SK-N-SH (cell line): Measurements from ENCODE around the gene TLL2. TPM values are rescaled to one million over a fixed set of nuclear protein-coding genes. Genes with fewer than 3 reads are reported as not detected.

ENCODE experiments used
- CTCF ChIA-PET: fragments of 300-600, 350-600 bp; formaldehyde crosslinking; extraction: SDS; loops from one replicate; lab custom pipeline; 2021; lab: Yijun Ruan, JAX
- POLR2A ChIA-PET: fragments of 350-600 bp; sonication (Branson Sonifier 250); formaldehyde crosslinking; extraction: SDS; loops from one replicate; lab custom pipeline; 2020; ENCODE audit warnings: antibody characterized with exemption, inconsistent platforms; lab: Yijun Ruan, JAX
- DNase-seq: peaks from one replicate; pipeline ENCODE4 v3.0.0; 2012
- H2AFZ ChIP-seq: fragments of 200-600 bp; sonication (generic); 2 replicates; pipeline ENCODE4 v1.8.1; 2016; ENCODE audit warnings: antibody characterized with exemption, mild to moderate bottlenecking, low read depth
- H3F3A ChIP-seq: fragments of 200-600 bp; sonication (generic); replicated peaks from 2 replicates; pipeline ENCODE3; 2016; ENCODE audit warnings: antibody characterized with exemption, mild to moderate bottlenecking; ENCODE audit not compliant: insufficient read depth
- H3K27ac ChIP-seq, 2 experiments: fragments of 200-500 bp in 1 of 2; fragments of 200-600 bp in 1 of 2; sonication (Bioruptor generic) in 1 of 2; sonication (generic), shearing (Covaris generic) in 1 of 2; 2 replicates each; pipeline versions ENCODE4 v1.5.1 to v1.6.1; 2014 to 2016; ENCODE audit warnings: low read depth in 2 of 2, inconsistent platforms in 1 of 2, low read length in 1 of 2, mild to moderate bottlenecking in 1 of 2, mixed read lengths in 1 of 2
- H3K27me3 ChIP-seq: fragments of 200-600 bp; sonication (generic), shearing (Covaris generic); 2 replicates; pipeline ENCODE4 v1.6.1; 2016; ENCODE audit warnings: mixed run types; ENCODE audit not compliant: insufficient read depth
- H3K36me3 ChIP-seq, 2 experiments: fragments of 200-500 bp in 1 of 2; fragments of 200-600 bp in 1 of 2; sonication (Bioruptor generic) in 1 of 2; sonication (generic) in 1 of 2; replicated peaks in 1 of 2; 2 replicates each; pipeline versions ENCODE3 to v1.5.1; 2014 to 2016; ENCODE audit warnings: low read length in 1 of 2, mild to moderate bottlenecking in 1 of 2; ENCODE audit not compliant: insufficient read depth in 2 of 2, control insufficient read depth in 1 of 2
- H3K4me1 ChIP-seq, 2 experiments: fragments of 200-500 bp in 1 of 2; fragments of 200-600 bp in 1 of 2; sonication (Bioruptor generic) in 1 of 2; sonication (generic), shearing (Covaris generic) in 1 of 2; 2 replicates each; pipeline versions ENCODE4 v1.5.1 to v1.6.1; 2014 to 2016; ENCODE audit warnings: low read depth in 1 of 2, low read length in 1 of 2, mixed run types in 1 of 2; ENCODE audit not compliant: insufficient read depth in 2 of 2, control insufficient read depth in 1 of 2
- H3K4me2 ChIP-seq: fragments of 200-600 bp; sonication (generic), shearing (Covaris generic); 2 replicates; pipeline ENCODE4 v1.6.1; 2017; ENCODE audit warnings: mixed run types
- H3K4me3 ChIP-seq, 2 experiments: fragments of 200-500 bp in 1 of 2; fragments of 200-600 bp in 1 of 2; sonication (Bioruptor generic) in 1 of 2; sonication (generic), shearing (Covaris generic) in 1 of 2; 2 replicates each; pipeline versions ENCODE4 v1.5.1 to v1.8.1; 2014 to 2016; ENCODE audit warnings: low read depth in 2 of 2, inconsistent platforms in 1 of 2, low read length in 1 of 2, mild to moderate bottlenecking in 1 of 2, mixed read lengths in 1 of 2, moderate library complexity in 1 of 2
- H3K79me2 ChIP-seq: fragments of 200-600 bp; sonication (generic); 2 replicates; pipeline ENCODE4 v1.8.1; 2017; ENCODE audit warnings: mild to moderate bottlenecking; ENCODE audit not compliant: insufficient read depth
- H3K9ac ChIP-seq: fragments of 200-600 bp; sonication (generic); 2 replicates; pipeline ENCODE4 v1.6.1; 2017; ENCODE audit warnings: mixed run types
- H3K9me2 ChIP-seq: fragments of 200-600 bp; sonication (generic); 2 replicates; pipeline ENCODE4 v1.6.1; 2017; ENCODE audit warnings: mixed run types
- H3K9me3 ChIP-seq: fragments of 200-600 bp; sonication (generic); 2 replicates; pipeline ENCODE4 v1.6.1; 2017; ENCODE audit warnings: mixed run types, mild to moderate bottlenecking, moderate library complexity
- H4K20me1 ChIP-seq: fragments of 200-600 bp; sonication (generic); 2 replicates; pipeline ENCODE4 v1.6.1; 2017; ENCODE audit warnings: mild to moderate bottlenecking, mixed run types; ENCODE audit not compliant: insufficient read depth
- EZH2phosphoT487 ChIP-seq: fragments of 200-600 bp; sonication (generic); IDR thresholded peaks from 2 replicates; pipeline ENCODE4 v1.6.1; 2017; ENCODE audit warnings: low read depth, mixed run types, mild to moderate bottlenecking, antibody characterized with exemption, moderate library complexity, borderline replicate concordance
- FOSL2 ChIP-seq: IDR thresholded peaks from 2 replicates; pipeline ENCODE4 v1.4.0; 2012; ENCODE audit warnings: low read depth, mild to moderate bottlenecking, moderate library complexity, borderline replicate concordance
- GABPA ChIP-seq: IDR thresholded peaks from 2 replicates; pipeline ENCODE4 v1.4.0; 2012; ENCODE audit warnings: low read depth, mild to moderate bottlenecking
- GATA2 ChIP-seq: sonication (generic); formaldehyde crosslinking; IDR thresholded peaks from 2 replicates; pipeline ENCODE4 v1.5.0; 2020; ENCODE audit warnings: mild to moderate bottlenecking, missing genetic modification reagents
- JUND ChIP-seq: IDR thresholded peaks from 2 replicates; pipeline ENCODE4 v1.4.0; 2012
- MEF2A ChIP-seq: IDR thresholded peaks from 2 replicates; pipeline ENCODE4 v1.4.0; 2012; ENCODE audit warnings: low read depth, borderline replicate concordance
- MXI1 ChIP-seq: IDR thresholded peaks from 2 replicates; pipeline ENCODE4 v1.6.1; 2012; ENCODE audit warnings: mild to moderate bottlenecking, low read depth, low read length, improper control_type of control experiment
- NFIC ChIP-seq: IDR thresholded peaks from 2 replicates; pipeline ENCODE4 v1.4.0; 2012; ENCODE audit warnings: borderline replicate concordance
- RAD21 ChIP-seq: IDR thresholded peaks from 2 replicates; pipeline ENCODE4 v1.6.1; 2012; ENCODE audit warnings: mild to moderate bottlenecking, low read length
- RCOR1 ChIP-seq: fragments of 150-350 bp; IDR thresholded peaks from 2 replicates; pipeline ENCODE4 v1.6.1; 2017; ENCODE audit warnings: antibody characterized with exemption, low read length
- SIN3A ChIP-seq: IDR thresholded peaks from 2 replicates; pipeline ENCODE4 v1.6.1; 2012; ENCODE audit warnings: low read depth, mild to moderate bottlenecking, low read length, moderate library complexity, borderline replicate concordance
- TAF1 ChIP-seq: IDR thresholded peaks from 2 replicates; pipeline ENCODE4 v1.6.1; 2012; ENCODE audit warnings: low read depth, mild to moderate bottlenecking, low read length, moderate library complexity, borderline replicate concordance
- TCF12 ChIP-seq: IDR thresholded peaks from 2 replicates; pipeline ENCODE4 v1.4.0; 2012
- TEAD4 ChIP-seq: IDR thresholded peaks from 2 replicates; pipeline ENCODE4 v1.4.0; 2012; ENCODE audit warnings: mild to moderate bottlenecking, borderline replicate concordance; ENCODE audit not compliant: insufficient read depth
- WGBS: methylation state at CpG from one replicate; pipeline ENCODE4 v1.1.6; 2017; ENCODE audit warnings: low lambda C conversion rate; 5-methylcytosine and 5-hydroxymethylcytosine counted together
- polyA plus RNA-seq, 3 experiments: library from polyadenylated mRNA; depleted of rRNA; stranded (reverse); fragments of >200 nt; gene quantifications; 2 replicates each; pipeline ENCODE4 v1.2.3, GENCODE V29; 2012
- TF ChIP-seq, protein P1 (sequence below): IDR thresholded peaks from 2 replicates; pipeline ENCODE4 v1.4.0; 2012; ENCODE audit warnings: low read depth
- TF ChIP-seq, protein P2 (sequence below): fragments of 150-350 bp; IDR thresholded peaks from 2 replicates; pipeline ENCODE4 v1.6.1; 2017; ENCODE audit warnings: antibody characterized with exemption, low read length, low read depth, borderline replicate concordance
- TF ChIP-seq, protein P3 (sequence below): fragments of 150-350 bp; IDR thresholded peaks from 2 replicates; pipeline ENCODE4 v1.6.1; 2016; ENCODE audit warnings: mild to moderate bottlenecking, low read depth, low read length

Gene TLL2
- polyA plus RNA-seq, 1 of the 3 experiments (the other 2 are of a cell fraction), result 0.36 TPM

DNA sequence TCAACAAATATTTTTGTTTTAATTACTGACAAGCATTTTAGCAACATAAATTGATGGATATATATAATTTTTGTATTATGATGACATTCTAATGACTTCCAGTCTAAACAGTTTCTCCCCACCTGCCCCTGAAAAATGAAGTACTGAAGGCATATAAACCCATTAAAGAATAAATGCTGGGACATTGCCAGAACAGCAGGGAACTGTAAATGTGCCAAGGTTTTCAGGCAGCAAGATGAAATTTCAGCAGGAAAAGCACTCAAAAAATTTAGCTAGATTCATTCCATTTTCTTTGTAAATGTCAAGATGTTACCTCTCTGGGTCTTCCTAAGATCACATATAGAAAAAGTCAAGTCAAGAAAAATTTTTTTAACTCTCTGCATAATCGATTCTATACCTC, 11.0 kb upstream of the TLL2 start:
- Histone ChIP-seq H3K4me2 (no peak overlapping the region), H2AFZ (no peak overlapping the region), H3K4me3 (no peak overlapping the region)
- TF ChIP-seq EZH2phosphoT487 (no peak), RCOR1 (no peak), SIN3A (no peak), JUND (no peak), GATA2 (CRISPR knock-in tag) (no peak), GABPA (no peak), TEAD4 (no peak), TCF12 (no peak)
- TF ChIP-seq, protein P1, sequence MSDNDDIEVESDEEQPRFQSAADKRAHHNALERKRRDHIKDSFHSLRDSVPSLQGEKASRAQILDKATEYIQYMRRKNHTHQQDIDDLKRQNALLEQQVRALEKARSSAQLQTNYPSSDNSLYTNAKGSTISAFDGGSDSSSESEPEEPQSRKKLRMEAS, result no peak
- TF ChIP-seq, protein P2, sequence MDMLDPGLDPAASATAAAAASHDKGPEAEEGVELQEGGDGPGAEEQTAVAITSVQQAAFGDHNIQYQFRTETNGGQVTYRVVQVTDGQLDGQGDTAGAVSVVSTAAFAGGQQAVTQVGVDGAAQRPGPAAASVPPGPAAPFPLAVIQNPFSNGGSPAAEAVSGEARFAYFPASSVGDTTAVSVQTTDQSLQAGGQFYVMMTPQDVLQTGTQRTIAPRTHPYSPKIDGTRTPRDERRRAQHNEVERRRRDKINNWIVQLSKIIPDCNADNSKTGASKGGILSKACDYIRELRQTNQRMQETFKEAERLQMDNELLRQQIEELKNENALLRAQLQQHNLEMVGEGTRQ, result no peak
- TF ChIP-seq, all 33 proteins: peak for 0
- peaks cover 19% of the 10 kb centered on the region; the same call in 1 of the 2 replicates for H3K79me2 ChIP-seq
- 9% methylated on average over 1 of the region's 1 CpG for WGBS
- H3F3A ChIP-seq, result no peaks in the 10 kb centered on the region
- no peaks in the 10 kb centered on the region for H3K27me3 ChIP-seq
- no peaks in the 10 kb centered on the region for H3K9me3 ChIP-seq
- peaks cover 78 to 93% of the 10 kb centered on the region in 2 experiments for H3K36me3 ChIP-seq
- no peak for DNase-seq
- no peak overlapping the region for H3K9ac ChIP-seq
- peaks cover 0 to 2% of the 10 kb centered on the region in 2 experiments; a peak in 2 of 4 replicates for H3K4me1 ChIP-seq
- ChIA-PET CTCF (interaction anchor here (0.8 to 2.2 kb wide), 4 partner anchors 11 to 116 kb away, joined by 3 to 6 read pairs (median 4); partner anchors contain the start of gene TLL2), POLR2A (no interaction called here)
- H3K27ac ChIP-seq, result no peak overlapping the region
- no peaks in the 10 kb centered on the region for H3K9me2 ChIP-seq
- peaks cover 21% of the 10 kb centered on the region; the same call in 1 of the 2 replicates for H4K20me1 ChIP-seq

DNA sequence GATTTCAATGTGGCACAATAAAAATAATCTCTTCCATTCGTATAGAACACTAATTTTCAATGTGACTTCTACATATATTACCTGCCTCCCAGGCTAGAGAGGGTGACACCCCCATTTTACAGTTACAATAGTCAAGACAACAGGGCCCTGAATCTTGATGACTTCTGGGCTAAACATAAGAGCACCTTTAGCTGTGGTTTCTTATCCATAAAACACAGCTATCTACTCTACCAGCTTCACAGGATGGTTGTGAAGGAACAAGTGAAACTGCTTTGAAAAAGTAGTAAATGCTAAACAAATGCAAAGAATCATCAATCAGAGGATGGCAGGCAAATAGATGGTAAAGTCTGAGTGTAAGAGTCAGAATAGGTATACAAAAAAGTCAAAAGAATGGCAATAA, 3.6 kb upstream of the TLL2 start:
- POLR2A ChIA-PET, result no interaction called here
- peaks cover 11% of the 10 kb centered on the region; the same call in 1 of the 2 replicates for H4K20me1 ChIP-seq
- H3K4me3 ChIP-seq, result no peak overlapping the region
- peaks cover 44% of the 10 kb centered on the region in 2 experiments for H3K36me3 ChIP-seq
- H3K9me3 ChIP-seq, result no peaks in the 10 kb centered on the region
- 90% methylated on average over 1 of the region's 1 CpG for WGBS
- peaks cover 11 to 26% of the 10 kb centered on the region in 2 experiments; a peak in 3 of 4 replicates for H3K4me1 ChIP-seq
- DNase-seq, result no peak
- no peak overlapping the region for H3K4me2 ChIP-seq
- no peak overlapping the region for H3K27ac ChIP-seq
- H3K79me2 ChIP-seq, result no peaks in the 10 kb centered on the region
- no peaks in the 10 kb centered on the region; the same call in 1 of the 2 replicates for H3K27me3 ChIP-seq
- H3K9me2 ChIP-seq, result no peaks in the 10 kb centered on the region
- CTCF ChIA-PET, result no interaction called here
- no peak overlapping the region for H3K9ac ChIP-seq
- peaks cover 36% of the 10 kb centered on the region for H3F3A ChIP-seq
- no peak for TF ChIP-seq MXI1
- no peak for TF ChIP-seq TAF1
- no peak for TF ChIP-seq MEF2A
- TF ChIP-seq, protein P3, sequence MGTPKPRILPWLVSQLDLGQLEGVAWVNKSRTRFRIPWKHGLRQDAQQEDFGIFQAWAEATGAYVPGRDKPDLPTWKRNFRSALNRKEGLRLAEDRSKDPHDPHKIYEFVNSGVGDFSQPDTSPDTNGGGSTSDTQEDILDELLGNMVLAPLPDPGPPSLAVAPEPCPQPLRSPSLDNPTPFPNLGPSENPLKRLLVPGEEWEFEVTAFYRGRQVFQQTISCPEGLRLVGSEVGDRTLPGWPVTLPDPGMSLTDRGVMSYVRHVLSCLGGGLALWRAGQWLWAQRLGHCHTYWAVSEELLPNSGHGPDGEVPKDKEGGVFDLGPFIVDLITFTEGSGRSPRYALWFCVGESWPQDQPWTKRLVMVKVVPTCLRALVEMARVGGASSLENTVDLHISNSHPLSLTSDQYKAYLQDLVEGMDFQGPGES, result no peak
- no peak for TF ChIP-seq NFIC
- no peak for TF ChIP-seq FOSL2
- no peak for TF ChIP-seq RAD21
- TF ChIP-seq GABPA, result no peak
- TF ChIP-seq EZH2phosphoT487, result no peak
- no peak overlapping the region for H2AFZ ChIP-seq
